AG04449 (cell line): ENCODE results near the gene PIGN.

ENCODE experiments used
- CTCF ChIA-PET: fragments of 350-600 bp; formaldehyde crosslinking; extraction: SDS; loops from one replicate; lab custom pipeline; 2021; ENCODE audit warnings: antibody characterized with exemption; lab: Yijun Ruan, JAX
- POLR2A ChIA-PET: fragments of 400-600, 350-600 bp; formaldehyde crosslinking; extraction: SDS; loops from one replicate; lab custom pipeline; 2020; ENCODE audit warnings: antibody characterized with exemption, inconsistent platforms; lab: Yijun Ruan, JAX
- DNase-seq: peaks from one replicate; pipeline ENCODE4 v3.0.0-alpha.2; 2010; ENCODE audit warnings: low read depth, low spot score
- H3K4me3 ChIP-seq: 2 replicates; pipeline ENCODE4 v1.5.1; 2011; ENCODE audit warnings: low read depth, mild to moderate bottlenecking, control low read depth, low read length
- CTCF ChIP-seq: IDR thresholded peaks from one replicate; pipeline ENCODE4 v1.5.1; 2011; ENCODE audit warnings: mild to moderate bottlenecking, moderate library complexity, low read length, control low read depth, inconsistent platforms; ENCODE audit not compliant: insufficient read depth; ENCODE audit errors: missing control alignments

Gene PIGN

GRCh38 chr18:62187543-62188510 lies 971 bp upstream of the PIGN start:
- TF ChIP-seq CTCF, result no peak
- no peak for DNase-seq
- CTCF ChIA-PET, result interaction anchor here (0.7 to 9.0 kb wide), 6 partner anchors 10 to 397 kb away, joined by 3 to 111 read pairs (median 4); no protein-coding TSS in a partner anchor
- peak overlapping the region; percentile 98 for H3K4me3 ChIP-seq
- POLR2A ChIA-PET, result interaction anchor here (0.5 kb wide), 1 partner anchor 1410 kb away, joined by 3 read pairs; no protein-coding TSS in a partner anchor

- DNase-seq, result no peak
Measured at GRCh38 chr18:62186499-62186773, 420 bp downstream of the PIGN start.

GRCh38 chr18:62183578-62184195 lies 3.2 kb downstream of the PIGN start:
- no peak for DNase-seq
- POLR2A ChIA-PET, result no interaction called here
- CTCF ChIA-PET, result interaction anchor here (0.6 to 9.0 kb wide), 11 partner anchors 9 to 402 kb away, joined by 3 to 111 read pairs (median 5); no protein-coding TSS in a partner anchor
- H3K4me3 ChIP-seq, result no peak overlapping the region
- peak; percentile 54 for TF ChIP-seq CTCF

More at GRCh38 chr18:62186499-62186773, 420 bp downstream of the PIGN start:
- TF ChIP-seq CTCF, result no peak
- POLR2A ChIA-PET, result interaction anchor here (0.6 kb wide), 1 partner anchor 11 kb away, joined by 3 read pairs; no protein-coding TSS in a partner anchor
- H3K4me3 ChIP-seq, result peak overlapping the region; percentile 97
- CTCF ChIA-PET, result interaction anchor here (1.0 to 9.0 kb wide), 5 partner anchors 12 to 399 kb away, joined by 3 to 111 read pairs (median 5); no protein-coding TSS in a partner anchor

- POLR2A ChIA-PET, result no interaction called here
Measured at GRCh38 chr18:62182220-62182619, 4.6 kb downstream of the PIGN start.

GRCh38 chr18:62179213-62179612 lies 7.6 kb downstream of the PIGN start:
- CTCF ChIA-PET, result interaction anchor here (1.1 to 9.0 kb wide), 3 partner anchors 12 to 406 kb away, joined by 3 to 105 read pairs (median 27); no protein-coding TSS in a partner anchor
- DNase-seq, result no peak
- H3K4me3 ChIP-seq, result no peak overlapping the region
- no peak for TF ChIP-seq CTCF
- POLR2A ChIA-PET, result no interaction called here

More at GRCh38 chr18:62182220-62182619, 4.6 kb downstream of the PIGN start:
- no peak for TF ChIP-seq CTCF
- no peak for DNase-seq
- H3K4me3 ChIP-seq, result no peak overlapping the region
- CTCF ChIA-PET, result interaction anchor here (1.1 to 9.0 kb wide), 6 partner anchors 8 to 529 kb away, joined by 3 to 111 read pairs (median 22); no protein-coding TSS in a partner anchor
